Activated naive CD8-positive, alpha-beta T cell treated with anti-CD3 and anti-CD28 coated beads for 36 hours (primary cell): ENCODE results near the gene RPL28. TPM values are rescaled to one million over a fixed set of nuclear protein-coding genes. Genes with fewer than 3 reads are reported as not detected.
"Not testable (repeated sequence)": the region's sequence is repeated elsewhere in the genome, so short reads cannot be mapped to it uniquely, and the experiment has no call there.

Experiments used
- DNase-seq: peaks from one replicate; pipeline ENCODE4 v3.0.0; 2021
- H3K27ac Mint-ChIP-seq: one replicate; pipeline ENCODE4 v1.8.0; 2022; ENCODE audit warnings: mild to moderate bottlenecking, moderate library complexity, mixed read lengths
- H3K27me3 Mint-ChIP-seq: one replicate; pipeline ENCODE4 v1.8.0; 2022; ENCODE audit warnings: mild to moderate bottlenecking, mixed read lengths
- H3K36me3 Mint-ChIP-seq: one replicate; pipeline ENCODE4 v1.8.0; 2021; ENCODE audit warnings: mild to moderate bottlenecking, mixed read lengths
- H3K4me1 Mint-ChIP-seq: one replicate; pipeline ENCODE4 v1.8.0; 2021; ENCODE audit warnings: mixed read lengths
- H3K4me3 Mint-ChIP-seq: one replicate; pipeline ENCODE4 v1.8.0; 2022; ENCODE audit warnings: mild to moderate bottlenecking, moderate library complexity, mixed read lengths
- H3K9me3 Mint-ChIP-seq: one replicate; pipeline ENCODE4 v1.8.0; 2022; ENCODE audit warnings: mixed read lengths
- total RNA-seq, 2 experiments: library from RNA; stranded (reverse); gene quantifications; one replicate each; pipeline ENCODE4 v1.2.3, GENCODE V29; 2021

Gene RPL28
- total RNA-seq, 2 experiments from 2014 or later = 2,585 to 2,613 TPM

DNA sequence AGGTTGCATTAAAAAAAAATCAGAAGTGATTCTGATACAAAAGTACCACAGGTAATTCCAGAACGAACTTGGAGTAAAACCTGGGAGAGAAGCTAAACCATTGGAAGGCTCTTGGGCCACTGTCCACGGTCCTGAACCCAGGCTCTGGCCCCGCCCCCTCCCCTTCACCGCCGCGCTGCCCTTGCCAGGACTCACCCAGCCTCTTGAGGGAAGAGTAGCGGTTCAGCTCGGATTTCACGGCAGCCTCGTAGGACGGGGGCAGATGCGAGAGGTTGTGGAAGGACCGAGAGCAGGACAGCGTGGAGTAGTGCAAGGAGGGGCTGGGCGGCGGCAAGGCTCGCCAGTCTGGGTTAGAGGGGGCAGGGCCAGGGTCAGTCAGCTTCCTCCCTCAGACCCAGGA is 51.7 kb downstream of the RPL28 start:
- Mint-ChIP-seq H3K27ac (no peak overlapping the region), H3K4me1 (peaks cover 10% of the 10 kb centered on the region), H3K27me3 (peaks cover 66% of the 10 kb centered on the region), H3K36me3 (no peaks in the 10 kb centered on the region), H3K9me3 (no peaks in the 10 kb centered on the region), H3K4me3 (no peak overlapping the region)
- no peak for DNase-seq

GRCh38 chr19:55439052-55439451 is 53.3 kb downstream of the RPL28 start:
- Mint-ChIP-seq H3K27me3 (peaks cover 77% of the 10 kb centered on the region), H3K4me3 (no peak overlapping the region), H3K27ac (no peak overlapping the region), H3K36me3 (no peaks in the 10 kb centered on the region), H3K4me1 (peaks cover 10% of the 10 kb centered on the region), H3K9me3 (no peaks in the 10 kb centered on the region)
- no peak for DNase-seq

GRCh38 chr19:55440411-55441105 is 54.8 kb downstream of the RPL28 start:
- peaks cover 10% of the 10 kb centered on the region for H3K4me1 Mint-ChIP-seq
- peaks cover 92% of the 10 kb centered on the region for H3K27me3 Mint-ChIP-seq
- H3K4me3 Mint-ChIP-seq = no peak overlapping the region
- no peak overlapping the region for H3K27ac Mint-ChIP-seq
- H3K36me3 Mint-ChIP-seq = no peaks in the 10 kb centered on the region
- DNase-seq = peak; percentile 33
- no peaks in the 10 kb centered on the region for H3K9me3 Mint-ChIP-seq

GRCh38 chr19:55441319-55441691 is 55.6 kb downstream of the RPL28 start:
- H3K4me1 Mint-ChIP-seq = peaks cover 10% of the 10 kb centered on the region
- H3K9me3 Mint-ChIP-seq = no peaks in the 10 kb centered on the region
- no peak overlapping the region for H3K4me3 Mint-ChIP-seq
- H3K27me3 Mint-ChIP-seq = peaks cover 99% of the 10 kb centered on the region
- no peak for DNase-seq
- H3K36me3 Mint-ChIP-seq = no peaks in the 10 kb centered on the region
- no peak overlapping the region for H3K27ac Mint-ChIP-seq

- Mint-ChIP-seq H3K4me3 (no peak overlapping the region), H3K36me3 (no peaks in the 10 kb centered on the region), H3K27ac (no peak overlapping the region), H3K4me1 (peaks cover 10% of the 10 kb centered on the region), H3K9me3 (no peaks in the 10 kb centered on the region), H3K27me3 (peaks cover 94% of the 10 kb centered on the region)
- no peak for DNase-seq
Observed at GRCh38 chr19:55441692-55442321, 56.1 kb downstream of the RPL28 start.

DNA sequence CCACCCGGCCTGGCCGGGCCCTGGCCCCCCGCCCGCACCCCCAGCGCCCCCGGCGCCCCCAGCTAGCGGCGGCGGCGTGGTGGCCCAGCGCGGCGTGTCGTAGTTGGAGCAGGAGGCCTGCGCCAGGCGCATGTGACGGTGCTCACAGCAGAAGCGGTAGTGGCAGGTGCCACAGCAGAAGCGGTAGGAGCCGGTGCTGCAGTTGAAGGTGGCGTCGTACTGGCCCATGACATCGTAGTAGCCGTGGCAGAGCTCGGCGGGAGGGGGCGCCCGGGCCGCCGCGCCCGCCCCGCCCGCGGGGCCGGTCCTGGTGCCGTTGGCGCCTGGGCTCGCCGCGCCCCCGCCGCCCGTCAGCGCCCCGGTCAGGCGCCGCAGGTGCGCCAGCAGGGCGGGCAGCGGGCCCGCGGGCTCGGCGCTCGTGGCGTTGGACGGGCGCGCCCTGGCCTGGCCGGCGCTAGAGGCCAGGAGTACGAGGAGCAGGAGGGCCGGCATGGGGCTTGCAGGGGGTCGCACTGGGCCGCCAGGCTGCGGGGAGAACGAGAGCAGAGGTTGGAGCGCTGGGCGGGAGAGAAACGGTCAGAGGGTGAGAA is 56.7 kb downstream of the RPL28 start:
- H3K4me1 Mint-ChIP-seq = peaks cover 10% of the 10 kb centered on the region
- no peak overlapping the region for H3K27ac Mint-ChIP-seq
- H3K4me3 Mint-ChIP-seq = no peak overlapping the region
- H3K9me3 Mint-ChIP-seq = no peaks in the 10 kb centered on the region
- H3K36me3 Mint-ChIP-seq = no peaks in the 10 kb centered on the region
- DNase-seq = no peak
- H3K27me3 Mint-ChIP-seq = peaks cover 87% of the 10 kb centered on the region

- no peaks in the 10 kb centered on the region for H3K9me3 Mint-ChIP-seq
- H3K4me3 Mint-ChIP-seq = no peak within 1 kb of the TSS
- peaks cover 10% of the 10 kb centered on the region for H3K4me1 Mint-ChIP-seq
- H3K27ac Mint-ChIP-seq = no peak within 1 kb of the TSS
- H3K36me3 Mint-ChIP-seq = no peaks in the 10 kb centered on the region
- no peak for DNase-seq
- peaks cover 80% of the 10 kb centered on the region for H3K27me3 Mint-ChIP-seq
Observed at GRCh38 chr19:55443045-55443823, 57.5 kb downstream of the RPL28 start, which contains the start of gene SHISA7. Gene SHISA7 (minus strand): TSS chr19:55443300. CDS start chr19:55442863, 437 bp downstream.

- Mint-ChIP-seq H3K36me3 (no peaks in the 10 kb centered on the region), H3K27ac (no peak overlapping the region), H3K27me3 (peaks cover 72% of the 10 kb centered on the region), H3K4me3 (no peak overlapping the region), H3K9me3 (no peaks in the 10 kb centered on the region), H3K4me1 (peaks cover 10% of the 10 kb centered on the region)
- DNase-seq = no peak
Observed at GRCh38 chr19:55443824-55444480, 58.2 kb downstream of the RPL28 start.

DNA sequence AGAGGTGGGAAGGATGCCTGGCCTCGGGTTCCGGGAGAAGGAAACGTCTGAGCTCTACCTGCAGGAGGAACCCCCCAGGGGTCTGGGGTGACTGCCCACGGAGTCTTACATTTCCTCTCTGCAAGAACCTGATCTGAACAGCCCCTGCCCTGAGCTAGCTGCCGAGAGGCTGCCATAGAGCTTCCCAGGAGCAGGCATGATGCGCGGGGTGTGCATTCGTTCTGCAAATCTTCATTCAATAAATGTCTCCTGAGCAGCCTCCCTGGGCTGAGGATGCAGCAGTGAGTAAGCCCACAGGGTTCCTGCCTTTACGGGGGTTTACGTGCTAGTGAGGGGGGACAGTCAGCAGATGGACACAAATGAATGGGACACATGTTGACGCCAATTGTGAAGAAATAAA is 58.9 kb downstream of the RPL28 start:
- no peak overlapping the region for H3K4me3 Mint-ChIP-seq
- H3K27ac Mint-ChIP-seq = no peak overlapping the region
- H3K4me1 Mint-ChIP-seq = peaks cover 10% of the 10 kb centered on the region
- DNase-seq = no peak
- H3K9me3 Mint-ChIP-seq = no peaks in the 10 kb centered on the region
- peaks cover 65% of the 10 kb centered on the region for H3K27me3 Mint-ChIP-seq
- H3K36me3 Mint-ChIP-seq = no peaks in the 10 kb centered on the region

GRCh38 chr19:55446060-55446459 is 60.3 kb downstream of the RPL28 start:
- Mint-ChIP-seq H3K4me1 (peaks cover 6% of the 10 kb centered on the region), H3K27ac (no peak overlapping the region), H3K9me3 (no peaks in the 10 kb centered on the region), H3K27me3 (peaks cover 60% of the 10 kb centered on the region), H3K4me3 (no peak overlapping the region), H3K36me3 (no peaks in the 10 kb centered on the region)
- DNase-seq = no peak

DNA sequence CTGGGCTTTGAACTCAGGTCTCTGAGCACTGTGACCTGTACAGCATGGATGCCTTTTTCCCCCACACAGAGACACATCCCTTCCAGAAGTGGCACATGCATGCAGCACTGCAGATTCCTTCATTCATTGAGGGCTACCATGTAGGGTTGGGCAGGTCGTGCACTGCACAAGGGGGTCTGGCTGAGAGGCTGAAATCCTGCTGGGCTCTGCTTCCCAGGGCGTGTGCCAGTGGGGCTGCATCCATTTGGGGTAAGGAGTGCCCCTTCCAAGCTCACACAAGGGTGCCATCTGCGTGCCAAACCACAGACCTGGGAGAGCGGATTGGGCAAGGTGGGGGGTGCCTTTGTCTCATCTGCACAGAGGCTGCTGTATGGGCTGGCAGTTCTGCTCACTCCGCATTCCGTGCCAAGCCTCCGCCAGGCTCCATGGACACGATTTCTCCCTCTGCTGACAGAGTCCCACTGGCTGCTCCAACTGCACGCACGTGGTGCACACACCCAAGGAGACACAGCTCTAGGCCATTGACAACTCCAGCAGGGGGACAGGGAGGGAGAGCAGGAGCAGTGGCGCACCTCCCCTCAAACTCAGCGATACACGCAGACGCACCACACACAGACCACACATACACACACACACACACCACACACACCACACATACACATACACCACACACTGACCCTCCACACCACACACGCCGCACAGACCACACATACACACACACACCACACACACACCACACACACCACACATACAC is 61.9 kb downstream of the RPL28 start:
- no peak for DNase-seq

DNA sequence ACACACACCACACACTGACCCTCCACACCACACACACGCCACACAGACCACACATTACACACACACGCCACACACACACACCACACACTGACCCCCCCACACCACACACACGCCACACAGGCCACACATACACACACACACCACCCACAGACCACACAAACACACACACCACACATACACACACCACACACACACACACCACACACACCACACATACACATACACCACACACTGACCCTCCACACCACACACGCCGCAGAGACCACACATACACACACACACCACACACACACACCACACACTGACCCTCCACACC is 62.4 kb downstream of the RPL28 start:
- DNase-seq, H3K9me3 Mint-ChIP-seq, H3K36me3 Mint-ChIP-seq, H3K4me3 Mint-ChIP-seq, H3K27ac Mint-ChIP-seq, H3K4me1 Mint-ChIP-seq: not testable (repeated sequence)
- H3K27me3 Mint-ChIP-seq = peaks cover 55% of the 10 kb centered on the region

More for the DNA sequence above, 61.9 kb downstream of the RPL28 start:
- no peak overlapping the region for H3K4me3 Mint-ChIP-seq
- H3K27me3 Mint-ChIP-seq = peaks cover 57% of the 10 kb centered on the region
- no peaks in the 10 kb centered on the region for H3K36me3 Mint-ChIP-seq
- H3K4me1 Mint-ChIP-seq = peaks cover 3% of the 10 kb centered on the region
- H3K9me3 Mint-ChIP-seq = no peaks in the 10 kb centered on the region
- H3K27ac Mint-ChIP-seq = no peak overlapping the region

DNA sequence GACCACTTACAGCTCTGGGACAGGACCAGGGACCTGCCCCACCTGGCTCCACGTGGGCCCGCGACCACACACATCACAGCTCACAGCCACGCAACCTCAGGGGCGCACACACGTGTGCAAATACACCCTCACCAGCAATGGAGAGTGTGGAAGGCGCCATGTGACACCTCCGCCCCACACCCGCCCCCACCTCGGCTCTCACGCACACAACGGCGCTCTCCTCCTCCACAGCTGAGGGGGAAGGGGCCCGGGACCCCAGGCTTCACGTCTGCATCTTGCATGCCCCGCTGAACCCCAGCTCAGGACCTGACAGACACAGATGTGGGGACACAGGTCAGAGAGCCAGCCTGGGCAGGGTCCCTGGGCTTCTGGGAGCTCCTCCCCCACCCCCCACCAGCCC is 63.7 kb downstream of the RPL28 start:
- Mint-ChIP-seq H3K27me3 (peaks cover 53% of the 10 kb centered on the region), H3K36me3 (peaks cover 9% of the 10 kb centered on the region), H3K27ac (no peak overlapping the region), H3K4me1 (peaks cover 3% of the 10 kb centered on the region), H3K9me3 (no peaks in the 10 kb centered on the region), H3K4me3 (no peak overlapping the region)
- DNase-seq = no peak

DNA sequence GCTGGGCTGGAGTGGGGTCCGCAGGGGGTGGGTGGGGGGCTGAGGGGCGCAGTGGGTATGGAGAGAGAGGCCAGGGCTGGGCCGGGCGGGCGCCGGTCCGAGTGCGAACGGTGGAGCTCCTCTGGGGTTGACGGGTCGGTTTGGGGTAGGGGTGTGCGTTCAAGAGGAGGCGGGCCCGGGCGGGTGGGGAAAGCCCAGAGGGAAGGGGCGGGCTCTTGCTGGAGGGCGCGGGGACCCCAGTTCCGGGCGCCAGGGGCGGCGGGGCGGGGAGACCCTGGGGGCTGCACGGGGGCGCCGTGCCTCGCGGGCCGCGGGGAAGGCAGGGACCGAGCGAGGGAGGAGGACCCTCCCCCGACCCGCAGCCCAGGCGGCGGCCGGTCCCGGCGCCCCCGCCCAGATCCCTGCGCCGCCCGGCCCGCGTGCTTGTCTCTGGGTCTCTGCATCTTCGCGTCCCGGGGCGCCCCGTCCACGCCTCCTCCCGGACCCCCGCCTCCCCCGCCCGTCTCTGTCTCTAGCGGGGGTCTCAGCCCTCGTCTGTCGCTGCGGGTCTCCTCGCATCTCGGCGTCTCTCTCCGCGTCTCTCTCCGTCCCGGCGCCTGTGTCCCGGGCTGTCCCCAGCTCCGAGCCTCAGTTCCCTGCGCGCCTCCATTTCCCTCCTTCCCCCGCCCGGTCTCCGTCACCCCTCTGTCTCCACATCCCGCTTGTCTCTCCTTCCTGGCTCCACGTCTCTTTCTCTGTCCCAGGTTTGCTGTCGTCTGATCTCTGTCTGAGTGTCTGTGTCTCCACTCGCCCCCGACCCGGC is 65.6 kb downstream of the RPL28 start:
- Mint-ChIP-seq H3K9me3 (no peaks in the 10 kb centered on the region), H3K27ac (no peak overlapping the region), H3K4me3 (peak overlapping the region; percentile 40), H3K36me3 (peaks cover 12% of the 10 kb centered on the region), H3K4me1 (peaks cover 3% of the 10 kb centered on the region), H3K27me3 (peaks cover 35% of the 10 kb centered on the region)
- DNase-seq = no peak
